MM.1S (cell line): ENCODE results near the gene EIF3A.

Experiments
- EZH2 ChIP-seq: fragments of 300-600 bp; sonication (generic); optimal IDR thresholded peaks from 2 replicates; pipeline ENCODE3; 2017; ENCODE audit warnings: low read depth, mild to moderate bottlenecking, antibody characterized with exemption, low read length, mixed read lengths
- EZH2phosphoT487 ChIP-seq: fragments of 300-600 bp; sonication (generic); IDR thresholded peaks from 2 replicates; pipeline ENCODE4 v1.6.1; 2018; ENCODE audit warnings: antibody characterized with exemption, low read length
- TF ChIP-seq, protein P1 (sequence below): fragments of 300-600 bp; sonication (generic); IDR thresholded peaks from 2 replicates; pipeline ENCODE4 v1.5.1; 2016; ENCODE audit warnings: antibody characterized with exemption, low read length, mixed read lengths

DNA sequence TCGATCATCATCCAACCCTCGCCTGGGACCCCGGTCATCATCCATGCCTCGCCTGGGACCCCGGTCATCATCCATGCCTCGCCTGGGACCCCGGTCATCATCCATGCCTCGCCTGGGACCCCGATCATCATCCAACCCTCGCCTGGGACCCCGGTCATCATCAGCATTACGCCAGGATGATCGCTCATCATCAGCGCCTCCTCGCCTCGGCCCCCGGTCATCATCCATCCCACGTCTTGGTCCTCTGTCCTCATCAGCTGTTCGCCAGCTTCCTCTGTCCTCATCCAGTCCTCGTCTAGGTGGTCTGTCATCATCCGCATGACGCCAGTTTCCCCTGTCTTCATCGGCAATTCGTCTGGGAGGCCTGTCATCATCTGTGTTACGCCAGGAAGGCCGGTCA lies 38.4 kb downstream of the EIF3A start:
- TF ChIP-seq, protein P1, sequence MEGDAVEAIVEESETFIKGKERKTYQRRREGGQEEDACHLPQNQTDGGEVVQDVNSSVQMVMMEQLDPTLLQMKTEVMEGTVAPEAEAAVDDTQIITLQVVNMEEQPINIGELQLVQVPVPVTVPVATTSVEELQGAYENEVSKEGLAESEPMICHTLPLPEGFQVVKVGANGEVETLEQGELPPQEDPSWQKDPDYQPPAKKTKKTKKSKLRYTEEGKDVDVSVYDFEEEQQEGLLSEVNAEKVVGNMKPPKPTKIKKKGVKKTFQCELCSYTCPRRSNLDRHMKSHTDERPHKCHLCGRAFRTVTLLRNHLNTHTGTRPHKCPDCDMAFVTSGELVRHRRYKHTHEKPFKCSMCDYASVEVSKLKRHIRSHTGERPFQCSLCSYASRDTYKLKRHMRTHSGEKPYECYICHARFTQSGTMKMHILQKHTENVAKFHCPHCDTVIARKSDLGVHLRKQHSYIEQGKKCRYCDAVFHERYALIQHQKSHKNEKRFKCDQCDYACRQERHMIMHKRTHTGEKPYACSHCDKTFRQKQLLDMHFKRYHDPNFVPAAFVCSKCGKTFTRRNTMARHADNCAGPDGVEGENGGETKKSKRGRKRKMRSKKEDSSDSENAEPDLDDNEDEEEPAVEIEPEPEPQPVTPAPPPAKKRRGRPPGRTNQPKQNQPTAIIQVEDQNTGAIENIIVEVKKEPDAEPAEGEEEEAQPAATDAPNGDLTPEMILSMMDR = no peak
- TF ChIP-seq EZH2 = no peak
- no peak for TF ChIP-seq EZH2phosphoT487
